Upper lobe of left lung (tissue), 6 donors: ENCODE results near the gene GMDS. TPM values are rescaled to one million over a fixed set of nuclear protein-coding genes. Genes with fewer than 3 reads are reported as not detected.

Experiments
- ATAC-seq, 2 donors: fragments of 200-7000 bp; cut with Tn5 transposase; one replicate each; pipeline ENCODE4 v1.9.1; 2022; ENCODE audit warnings: mild to moderate bottlenecking in 2 of 2, moderate library complexity in 2 of 2; ENCODE audit not compliant: low FRiP score in 2 of 2
- DNase-seq, 2 donors: peaks; one replicate each; pipeline ENCODE4 v3.0.0-alpha.2; 2019 to 2020
- H3K27ac ChIP-seq, 4 donors: fragments of 200-600 bp; sonication (generic); one replicate each; pipeline ENCODE4 v1.5.1; 2016 to 2019
- H3K27me3 ChIP-seq, 4 donors: fragments of 200-600 bp; sonication (generic); one replicate each; pipeline ENCODE4 v1.5.1; 2017 to 2019
- H3K36me3 ChIP-seq, 4 donors: fragments of 200-600 bp; sonication (generic); one replicate each; pipeline ENCODE4 v1.5.1; 2016 to 2019
- H3K4me1 ChIP-seq, 4 donors: fragments of 200-600 bp; sonication (generic); one replicate each; pipeline ENCODE4 v1.5.1; 2018 to 2019
- H3K4me3 ChIP-seq, 4 donors: fragments of 200-600 bp; sonication (generic); one replicate each; pipeline ENCODE4 v1.5.1; 2017 to 2019; ENCODE audit warnings: mild to moderate bottlenecking in 2 of 4, moderate library complexity in 1 of 4
- H3K9me3 ChIP-seq, 4 donors: fragments of 200-600 bp; sonication (generic); one replicate each; pipeline ENCODE4 v1.5.1; 2018 to 2019
- CTCF ChIP-seq, 6 experiments: fragments of 450-650 bp in 4 of 6; fragments of 200-600 bp in 2 of 6; sonication (generic) in 2 of 6; IDR thresholded peaks; one replicate each; pipeline ENCODE4 v1.5.1; 2016 to 2019; ENCODE audit warnings: antibody characterized with exemption in 6 of 6
- EP300 ChIP-seq, 4 donors: sonication (generic); formaldehyde crosslinking; IDR thresholded peaks; one replicate each; pipeline ENCODE4 v1.5.1; 2017; ENCODE audit warnings: antibody characterized with exemption in 4 of 4, control low read depth in 2 of 4
- POLR2A ChIP-seq, 4 donors: fragments of 450-650 bp; IDR thresholded peaks; one replicate each; pipeline ENCODE4 v1.5.1; 2016 to 2017; ENCODE audit warnings: antibody characterized with exemption in 4 of 4, mild to moderate bottlenecking in 2 of 4
- POLR2AphosphoS5 ChIP-seq, 2 donors: sonication (generic); formaldehyde crosslinking; IDR thresholded peaks; one replicate each; pipeline ENCODE4 v1.5.1; 2017; ENCODE audit warnings: antibody characterized with exemption in 2 of 2
- WGBS, 2 donors: methylation state at CpG; one replicate each; pipeline ENCODE4 v1.1.5; 2017 to 2018; 5-methylcytosine and 5-hydroxymethylcytosine counted together
- total RNA-seq, 6 donors: library from RNA; depleted of rRNA in 4 of 6; stranded (reverse); fragments of >200 nt in 4 of 6; gene quantifications; one replicate each; pipeline versions ENCODE4 v1.1.0 to v1.2.1, GENCODE V29; 2016 to 2021
- donor health status: DM: no; HTN: no; CAD: no; lungs with moderate emphysema.
- donor health status: DM: no; HTN: yes; CAD: no; lungs with severe emphysema.

The GMDS gene
- total RNA-seq, 6 donors from 2014 or later: 7.6 to 17.8 (median 14.1) TPM

DNA sequence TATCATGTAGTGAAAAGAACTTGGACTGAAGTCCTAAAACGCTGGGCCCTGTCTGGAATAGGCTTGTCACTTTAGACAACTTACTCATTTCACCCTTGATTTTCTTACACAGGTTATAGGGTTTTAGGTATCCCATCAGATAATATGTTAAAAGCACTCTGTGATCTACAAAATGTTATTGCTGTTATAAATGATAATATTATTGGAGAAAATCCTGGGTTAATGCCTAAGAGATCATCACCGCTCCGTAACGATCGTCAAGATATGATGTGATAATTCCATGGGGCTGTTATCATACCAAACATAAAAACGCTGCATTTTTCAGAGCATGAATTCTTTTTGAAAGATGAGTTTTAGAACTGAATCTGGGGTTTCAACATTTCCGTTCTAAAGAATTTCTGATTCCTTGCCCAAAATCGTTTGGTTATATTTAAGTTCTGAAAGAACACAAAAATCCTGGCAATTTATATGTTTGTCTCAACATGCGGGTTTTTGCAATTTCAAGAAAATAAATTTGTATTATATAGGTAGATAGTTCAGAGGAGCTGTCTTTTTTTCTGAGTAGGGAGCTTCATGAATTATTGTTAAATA lies 480.9 kb downstream of the GMDS start:
- DNase-seq: no peak
- no peak for TF ChIP-seq POLR2A (IDR thresholded peaks at IDR 0.05)
- H3K9me3 ChIP-seq: no peaks in the 10 kb centered on the region
- no peak overlapping the region for H3K4me3 ChIP-seq
- H3K4me1 ChIP-seq: peaks cover 3 to 17% (median 7%) of the 10 kb centered on the region in 4 donors
- no peaks in the 10 kb centered on the region for H3K36me3 ChIP-seq
- WGBS, 2 donors: 80 to 83% methylated on average over 9 of the region's 9 CpGs
- no peaks in the 10 kb centered on the region for H3K27me3 ChIP-seq
- no peak for ATAC-seq
- H3K27ac ChIP-seq: no peak overlapping the region

GRCh38 chr6:1763404-1763803 lies 482.0 kb downstream of the GMDS start:
- Histone ChIP-seq H3K4me3 (no peak overlapping the region), H3K36me3 (no peaks in the 10 kb centered on the region), H3K9me3 (no peaks in the 10 kb centered on the region), H3K4me1 (peaks cover 3 to 17% (median 7%) of the 10 kb centered on the region in 4 donors), H3K27ac (no peak overlapping the region), H3K27me3 (no peaks in the 10 kb centered on the region)
- WGBS, 2 donors: 79 to 91% methylated on average over 6 of the region's 6 CpGs
- DNase-seq (no peak), ATAC-seq (no peak)
- TF ChIP-seq POLR2A (IDR thresholded peaks at IDR 0.05): no peak
- TF ChIP-seq CTCF (IDR thresholded peaks at IDR 0.05): no peak
- TF ChIP-seq POLR2AphosphoS5 (IDR thresholded peaks at IDR 0.05): no peak
- TF ChIP-seq EP300 (IDR thresholded peaks at IDR 0.05): no peak

- TF ChIP-seq POLR2A (IDR thresholded peaks at IDR 0.05) (no peak), CTCF (IDR thresholded peaks at IDR 0.05) (no peak), EP300 (IDR thresholded peaks at IDR 0.05) (no peak)
- DNase-seq: no peak
- 81 to 87% methylated on average over 9 of the region's 9 CpGs for WGBS, 2 donors
- Histone ChIP-seq H3K36me3 (no peaks in the 10 kb centered on the region), H3K27ac (no peak overlapping the region), H3K9me3 (no peaks in the 10 kb centered on the region), H3K4me1 (peaks cover 0 to 11% (median 2%) of the 10 kb centered on the region in 4 donors), H3K4me3 (no peak overlapping the region), H3K27me3 (no peaks in the 10 kb centered on the region)
- no peak for ATAC-seq
Observed at GRCh38 chr6:1762203-1762602, 483.2 kb downstream of the GMDS start.

GRCh38 chr6:1761477-1761877 lies 483.9 kb downstream of the GMDS start:
- DNase-seq: no peak
- no peaks in the 10 kb centered on the region for H3K27me3 ChIP-seq
- TF ChIP-seq POLR2A (IDR thresholded peaks at IDR 0.05): no peak
- no peak for TF ChIP-seq POLR2AphosphoS5 (IDR thresholded peaks at IDR 0.05)
- no peak for TF ChIP-seq CTCF (IDR thresholded peaks at IDR 0.05)
- TF ChIP-seq EP300 (IDR thresholded peaks at IDR 0.05): no peak

GRCh38 chr6:1760876-1761275 lies 484.5 kb downstream of the GMDS start:
- Histone ChIP-seq H3K4me3 (no peak overlapping the region), H3K27me3 (no peaks in the 10 kb centered on the region), H3K36me3 (no peaks in the 10 kb centered on the region), H3K9me3 (no peaks in the 10 kb centered on the region), H3K4me1 (peaks cover 0 to 4% (median 2%) of the 10 kb centered on the region in 4 donors), H3K27ac (no peak overlapping the region)
- TF ChIP-seq POLR2A (IDR thresholded peaks at IDR 0.05) (no peak), CTCF (IDR thresholded peaks at IDR 0.05) (no peak), POLR2AphosphoS5 (IDR thresholded peaks at IDR 0.05) (no peak), EP300 (IDR thresholded peaks at IDR 0.05) (no peak)
- ATAC-seq: no peak
- WGBS, 2 donors: 75 to 76% methylated on average over 2 of the region's 2 CpGs
- no peak for DNase-seq

More at GRCh38 chr6:1761477-1761877, 483.9 kb downstream of the GMDS start:
- no peak overlapping the region for H3K4me3 ChIP-seq
- H3K27ac ChIP-seq: no peak overlapping the region
- H3K9me3 ChIP-seq: no peaks in the 10 kb centered on the region
- WGBS, 2 donors: 71 to 77% methylated on average over 4 of the region's 4 CpGs
- ATAC-seq: no peak
- H3K36me3 ChIP-seq: no peaks in the 10 kb centered on the region
- H3K4me1 ChIP-seq: peaks cover 0 to 6% (median 3%) of the 10 kb centered on the region in 4 donors
